COLO829 (cell line): ENCODE results near the gene ASCC2.

ENCODE experiments used
- DNase-seq: peaks from one replicate; pipeline ENCODE4 v3.0.0; 2012; ENCODE audit warnings: low spot score

The ASCC2 gene

DNA sequence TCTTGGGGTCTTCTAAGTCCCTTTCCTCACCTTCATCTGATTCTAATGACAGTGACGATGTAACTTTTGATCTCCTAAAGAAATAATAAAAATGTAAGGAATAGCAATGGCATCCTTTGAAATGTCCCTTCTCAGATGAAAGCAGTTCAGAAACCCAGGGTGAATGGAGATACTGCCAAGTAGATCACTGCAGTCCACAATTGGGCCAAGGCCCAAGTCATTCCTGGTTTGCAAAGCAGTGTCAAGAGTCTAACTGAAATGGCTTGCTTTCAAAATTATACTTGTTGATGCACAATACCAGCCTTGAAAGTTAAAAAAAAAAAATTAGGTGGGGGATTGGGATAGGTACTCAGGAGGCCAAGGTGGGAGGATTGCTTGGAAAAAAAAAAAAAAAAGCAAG, 20.4 kb downstream of the ASCC2 start:
- DNase-seq = no peak

DNA sequence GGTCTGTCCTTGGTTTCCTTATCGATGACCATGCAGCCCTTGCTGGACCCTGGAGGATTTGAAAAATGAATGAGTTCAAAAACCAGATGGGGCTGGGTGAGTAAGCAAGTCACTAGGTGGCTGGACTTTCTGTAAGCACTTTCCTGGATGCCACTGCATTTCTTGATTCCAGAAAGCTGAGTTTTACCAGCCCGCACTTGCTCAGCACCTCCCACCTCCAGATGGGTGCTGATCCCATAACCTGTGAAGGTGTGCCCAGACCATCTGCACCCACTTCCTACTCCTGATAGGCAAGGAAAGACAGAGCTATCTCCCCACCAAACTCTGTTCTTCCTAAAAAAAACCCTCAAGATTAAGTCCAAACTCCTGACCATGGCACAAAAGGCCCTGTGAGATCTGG, 21.1 kb downstream of the ASCC2 start:
- DNase-seq = no peak

DNA sequence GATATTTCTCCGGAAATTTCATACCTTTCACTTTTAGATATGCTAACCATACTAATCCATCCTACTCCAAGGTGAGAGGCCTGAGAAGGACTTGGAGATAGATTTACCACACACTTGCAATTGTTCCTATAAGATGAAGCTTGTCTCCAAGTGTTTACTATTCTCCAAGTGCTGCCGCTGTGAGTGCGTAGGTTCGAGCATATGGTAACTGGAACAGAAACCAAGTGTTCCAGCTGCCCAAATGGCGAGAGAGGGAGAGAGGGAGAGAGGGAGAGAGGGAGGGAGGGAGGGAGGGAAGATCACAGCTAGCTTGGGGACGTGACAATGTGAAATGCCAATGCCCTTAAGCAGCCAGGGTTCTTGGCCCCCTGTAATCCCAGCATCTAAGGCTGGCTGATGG, 21.5 kb downstream of the ASCC2 start:
- no peak for DNase-seq

GRCh38 chr22:29816128-29816527, 21.9 kb downstream of the ASCC2 start:
- no peak for DNase-seq

- DNase-seq = no peak
Observed at GRCh38 chr22:29815580-29815979, 22.5 kb downstream of the ASCC2 start.

- DNase-seq = no peak
Observed at GRCh38 chr22:29814003-29814402, 24.1 kb downstream of the ASCC2 start.

GRCh38 chr22:29813563-29813962, 24.5 kb downstream of the ASCC2 start:
- DNase-seq = no peak

DNA sequence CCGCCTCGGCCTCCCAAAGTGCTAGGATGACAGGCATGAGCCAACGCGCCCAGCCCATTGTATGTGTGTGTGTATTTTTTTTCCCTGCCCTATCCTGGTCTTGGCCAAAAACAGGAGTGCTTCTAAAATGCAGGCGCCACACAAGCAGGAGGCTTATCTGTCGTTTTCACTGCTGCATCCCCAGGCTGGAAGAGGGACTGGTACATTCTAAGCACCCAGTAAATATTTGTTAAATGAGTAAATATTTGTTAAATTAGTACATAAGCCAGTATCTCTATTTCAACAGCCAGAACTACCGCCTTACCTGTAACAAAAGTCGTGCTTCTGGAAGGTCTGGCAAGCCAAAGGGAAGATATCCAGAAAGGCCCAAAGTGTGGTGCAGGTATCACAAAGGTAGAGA, 24.9 kb downstream of the ASCC2 start:
- no peak for DNase-seq

DNA sequence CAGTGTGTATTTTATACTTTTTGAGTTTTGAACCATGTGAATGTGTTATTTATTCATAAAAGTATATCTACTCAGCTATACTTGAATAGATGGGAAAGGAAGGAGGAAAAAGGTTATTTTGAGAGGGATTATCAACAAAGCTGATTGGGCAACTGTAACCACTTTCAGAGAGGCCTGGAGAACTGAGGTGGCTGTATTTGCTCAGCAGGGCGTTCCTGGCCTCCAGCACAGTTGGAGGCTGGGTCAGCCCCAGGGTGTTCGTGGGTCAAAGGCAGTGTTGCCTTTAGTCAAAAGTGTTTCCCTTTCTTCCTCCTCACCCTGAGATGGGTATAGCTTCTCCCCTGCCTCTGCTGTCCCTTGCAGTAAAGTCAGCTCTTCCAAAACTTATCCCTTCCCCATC, 26.7 kb downstream of the ASCC2 start:
- no peak for DNase-seq

DNA sequence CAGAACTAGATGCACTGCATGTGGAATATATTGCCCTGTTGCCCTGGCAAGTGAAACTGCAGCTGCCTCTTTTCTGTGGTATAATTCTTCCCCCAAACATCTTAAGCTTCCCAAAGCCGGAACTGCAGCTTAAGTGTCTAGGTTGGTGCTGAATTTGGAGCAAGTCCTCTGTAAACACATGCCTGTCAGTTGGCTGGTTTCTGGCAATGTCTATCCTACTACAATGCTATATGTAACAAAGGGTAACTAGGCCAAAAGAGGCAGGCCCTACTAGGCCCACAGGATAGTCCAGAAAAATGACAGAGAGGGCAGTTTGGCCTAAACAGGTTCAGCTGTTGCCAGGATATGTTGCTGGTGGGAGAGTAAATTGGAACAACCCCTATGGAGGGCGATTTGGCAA, 27.9 kb downstream of the ASCC2 start:
- DNase-seq = no peak

DNA sequence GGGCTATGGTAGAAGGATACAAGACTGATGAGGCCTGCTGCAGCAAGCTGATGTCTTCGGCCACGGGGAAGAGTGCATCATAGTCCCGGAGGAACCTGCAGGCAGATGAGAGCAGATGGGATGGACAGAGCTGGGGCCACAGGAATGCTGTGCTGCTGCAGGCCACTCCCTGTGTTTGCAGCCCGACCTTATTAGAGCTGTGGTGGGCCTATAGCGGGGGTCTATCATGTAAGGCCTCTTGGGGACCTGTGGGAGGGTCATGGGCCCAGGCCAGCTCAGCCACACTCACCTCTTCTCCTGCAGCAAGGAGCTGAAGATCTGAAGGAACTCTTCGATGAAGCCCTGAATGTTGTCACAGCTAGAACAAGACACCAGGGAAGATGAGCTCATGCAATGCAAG, 31.9 kb downstream of the ASCC2 start:
- DNase-seq = no peak

DNA sequence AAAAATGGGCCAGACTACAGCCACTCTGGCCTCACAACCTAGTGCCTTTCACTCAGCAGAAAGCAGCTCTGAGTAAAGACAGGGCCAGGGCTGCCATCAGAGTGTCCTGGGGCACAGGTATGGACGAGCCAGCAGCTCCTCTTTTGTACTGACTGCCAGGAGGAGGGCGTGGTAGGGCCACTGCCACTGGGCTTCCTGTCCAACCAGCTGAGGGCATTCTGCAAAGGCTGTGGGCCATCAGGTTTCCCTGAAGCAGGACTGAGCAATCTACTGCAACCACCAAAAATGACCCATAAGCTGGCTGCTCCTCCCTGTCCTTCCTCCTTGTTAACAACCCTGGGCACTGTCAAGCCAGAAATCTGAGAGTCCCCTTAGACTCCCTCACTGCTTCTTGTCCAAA, 33.1 kb downstream of the ASCC2 start:
- no peak for DNase-seq

- no peak for DNase-seq
Observed at GRCh38 chr22:29803190-29803589, 34.9 kb downstream of the ASCC2 start.

- no peak for DNase-seq
Observed at GRCh38 chr22:29801796-29802195, 36.3 kb downstream of the ASCC2 start.

- no peak for DNase-seq
Observed at GRCh38 chr22:29801153-29801552, 36.9 kb downstream of the ASCC2 start.

DNA sequence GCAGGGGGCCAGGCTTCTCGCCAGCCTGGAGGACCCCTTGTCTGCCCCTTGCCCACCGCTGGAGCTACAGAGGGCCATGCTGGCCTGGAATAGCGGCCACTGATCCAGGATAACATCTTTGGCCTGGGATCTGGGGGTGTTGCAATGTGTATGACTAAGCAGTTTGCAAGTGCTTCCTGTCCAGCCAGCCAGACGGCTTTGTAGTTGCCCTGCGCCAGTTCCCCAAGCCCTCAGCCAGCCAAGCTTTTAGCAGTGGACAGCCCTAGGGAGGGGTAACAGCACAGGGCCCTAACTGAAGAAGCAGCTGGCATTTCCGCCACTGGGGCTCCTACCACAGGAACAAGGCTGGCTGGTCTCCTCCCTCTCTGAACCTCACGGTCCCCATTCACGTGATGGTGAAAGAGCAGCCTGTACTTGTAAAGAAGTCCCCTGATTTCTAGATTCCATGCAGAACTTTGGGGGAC, 38.8 kb downstream of the ASCC2 start:
- DNase-seq = peak; percentile 52

DNA sequence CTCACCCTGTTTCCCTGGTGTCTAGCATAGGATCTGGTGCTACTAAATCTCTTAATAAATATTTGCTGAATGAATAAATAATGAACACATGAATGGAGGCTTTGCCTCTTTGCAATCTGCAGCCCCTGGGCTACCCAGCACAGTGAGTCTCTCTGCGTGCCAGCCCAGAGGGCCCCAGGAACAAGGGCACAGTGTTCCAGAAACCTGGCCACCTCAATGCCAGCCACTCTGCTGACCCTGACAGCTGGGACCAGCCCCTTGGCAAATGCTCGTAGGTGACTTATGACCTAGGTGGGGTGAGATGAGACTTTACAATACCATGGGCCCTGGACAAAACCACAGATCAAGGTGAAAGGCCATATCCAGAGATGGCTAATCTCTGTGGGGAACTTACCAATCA, 39.3 kb downstream of the ASCC2 start:
- DNase-seq = no peak

DNA sequence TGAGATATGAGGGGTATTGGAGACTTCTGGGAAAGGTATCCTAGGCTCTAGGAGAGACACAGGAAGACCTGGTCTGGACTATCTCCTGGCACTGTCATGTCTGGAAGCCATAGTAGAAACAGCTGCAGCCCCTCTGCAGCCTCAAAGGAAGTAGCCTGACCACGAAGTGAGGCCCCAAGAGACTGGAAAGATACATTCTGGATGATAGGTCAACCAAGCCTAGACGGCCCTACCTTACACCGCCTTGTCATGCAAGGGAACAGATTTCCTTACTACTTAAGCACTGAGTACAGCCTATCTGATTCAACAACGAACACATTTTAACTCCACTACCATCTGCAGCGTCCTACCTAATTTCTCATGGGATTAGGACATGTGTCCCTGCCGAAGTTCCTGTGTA, 39.8 kb downstream of the ASCC2 start:
- DNase-seq = no peak

GRCh38 chr22:29797351-29797750, 40.7 kb downstream of the ASCC2 start:
- DNase-seq = no peak

GRCh38 chr22:29795663-29796062, 42.4 kb downstream of the ASCC2 start:
- DNase-seq = no peak

DNA sequence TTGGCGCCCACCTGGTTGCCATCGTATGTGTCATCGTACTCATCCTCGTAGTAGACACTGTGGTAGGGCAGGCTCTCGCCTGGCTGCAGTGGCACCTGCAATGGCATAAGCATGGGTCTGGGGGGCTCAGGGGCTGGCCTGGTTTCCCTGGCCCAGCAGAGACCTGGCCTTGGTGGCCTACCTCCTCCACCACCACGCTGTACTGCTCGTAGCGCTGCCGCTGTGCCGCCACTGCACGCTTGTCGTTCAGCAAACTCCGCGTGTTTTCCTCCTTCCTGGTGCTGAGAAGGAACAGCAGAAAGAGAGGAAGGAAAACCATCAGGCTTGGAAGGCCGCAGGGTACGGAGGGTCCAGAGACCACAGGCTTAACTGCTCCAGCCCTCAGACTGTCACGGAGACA, 44.7 kb downstream of the ASCC2 start:
- no peak for DNase-seq

GRCh38 chr22:29790061-29790460, 48.0 kb downstream of the ASCC2 start:
- DNase-seq = no peak

DNA sequence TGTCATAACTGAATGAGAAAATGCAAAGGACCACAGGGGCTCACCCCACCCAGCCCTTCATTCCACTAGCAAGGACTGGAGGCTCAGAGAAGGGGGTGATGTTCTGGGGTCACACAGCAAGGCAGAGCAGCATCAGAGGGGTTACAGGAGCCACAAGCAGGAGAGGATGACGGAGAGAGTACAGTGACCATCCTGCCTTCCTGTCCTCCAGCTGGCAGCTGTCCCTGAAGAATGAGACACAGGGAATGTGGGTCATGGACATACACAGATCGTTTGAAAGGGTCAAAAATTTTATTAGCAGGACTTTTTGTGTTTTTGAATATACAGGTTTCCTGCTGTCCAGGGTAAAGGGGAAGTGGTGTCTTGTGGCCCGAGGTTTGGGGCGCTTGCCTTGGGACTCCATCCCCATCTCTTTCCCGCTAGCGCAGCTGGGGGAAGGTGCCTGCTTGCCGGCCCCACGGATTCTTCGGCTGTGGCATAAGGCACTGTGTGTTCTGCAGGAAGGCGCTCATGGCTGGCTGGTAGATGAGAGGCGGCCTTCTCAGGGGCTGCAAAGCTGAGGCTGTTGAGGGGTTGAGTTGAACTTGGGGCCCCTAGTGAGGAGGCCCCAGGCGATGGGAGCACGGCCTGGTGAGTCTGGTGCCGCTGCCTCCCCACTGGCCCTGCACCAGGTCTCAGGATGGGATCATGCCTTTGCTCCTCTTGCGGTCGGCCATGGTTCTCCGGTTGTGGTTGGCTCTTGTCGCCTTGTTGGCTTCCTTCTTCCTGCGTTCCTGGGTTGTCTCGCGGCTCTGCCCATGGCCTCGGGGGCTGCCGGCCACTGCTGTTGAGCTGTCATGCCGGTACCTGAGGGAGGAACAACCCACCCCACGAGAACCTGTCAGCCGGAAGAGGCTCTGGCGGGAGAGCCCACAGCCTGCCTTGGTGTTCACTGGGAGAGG, 49.5 kb downstream of the ASCC2 start:
- DNase-seq = no peak

- DNase-seq = no peak
Observed at GRCh38 chr22:29787371-29787980, 50.6 kb downstream of the ASCC2 start.
